SJSA1 (cell line): Measurements from ENCODE around the gene TPD52L1. TPM values are rescaled to one million over a fixed set of nuclear protein-coding genes. Genes with fewer than 3 reads are reported as not detected.
"Not testable (repeated sequence)": the region's sequence is repeated elsewhere in the genome, so short reads cannot be mapped to it uniquely, and the experiment has no call there.

ENCODE experiments used
- DNase-seq, 2 experiments: peaks; one replicate each; pipeline ENCODE4 v3.0.0-alpha.2; 2015 to 2020; ENCODE audit warnings: low spot score in 2 of 2, low read depth in 1 of 2
- H3K27ac ChIP-seq: fragments of 250-450 bp; sonication (Bioruptor Pico); 2 replicates; pipeline ENCODE4 v1.5.1; 2020; ENCODE audit warnings: mild to moderate bottlenecking, moderate library complexity
- H3K27me3 ChIP-seq: fragments of 250-450 bp; sonication (Bioruptor Pico); replicated peaks from 2 replicates; pipeline ENCODE4 v1.5.1; 2020; ENCODE audit warnings: mild to moderate bottlenecking, moderate library complexity
- H3K36me3 ChIP-seq: fragments of 250-450 bp; sonication (Bioruptor Pico); 2 replicates; pipeline ENCODE4 v1.5.1; 2020; ENCODE audit warnings: mild to moderate bottlenecking
- H3K4me1 ChIP-seq: fragments of 250-450 bp; sonication (Bioruptor Pico); replicated peaks from 2 replicates; pipeline ENCODE4 v1.6.1; 2021; ENCODE audit warnings: mild to moderate bottlenecking
- H3K4me3 ChIP-seq: fragments of 250-450 bp; sonication (Bioruptor Pico); 2 replicates; pipeline ENCODE4 v1.5.1; 2020; ENCODE audit warnings: mild to moderate bottlenecking
- H3K9me3 ChIP-seq: fragments of 250-450 bp; sonication (Bioruptor Pico); replicated peaks from 2 replicates; pipeline ENCODE4 v1.5.1; 2020; ENCODE audit warnings: mild to moderate bottlenecking
- total RNA-seq: library from RNA; depleted of rRNA; stranded (reverse); fragments of >200 nt; shearing (Covaris generic); gene quantifications from 2 replicates; pipeline ENCODE4 v1.2.3, GENCODE V29; 2014

The TPD52L1 gene
- total RNA-seq, 1 experiment from 2014 or later: 47.9 TPM

DNA sequence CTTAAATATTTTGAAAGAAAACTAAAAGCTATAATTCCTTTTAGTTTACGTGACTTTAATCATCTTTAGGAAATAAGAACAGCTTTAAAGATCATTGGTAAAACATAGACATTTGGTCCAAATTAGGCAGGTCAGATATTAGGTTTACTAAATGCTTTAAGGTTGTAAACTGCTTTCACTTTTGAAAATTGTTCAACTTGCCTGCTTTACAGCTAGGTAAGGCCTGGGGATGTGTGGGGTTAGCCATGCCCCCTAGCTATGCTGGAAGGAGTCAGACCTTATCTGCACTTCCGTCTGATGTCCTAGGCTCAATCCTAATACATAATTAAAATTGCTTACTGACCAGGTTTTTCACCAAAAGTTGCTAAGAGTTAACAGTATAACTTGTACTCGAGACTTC is 30.5 kb upstream of the TPD52L1 start:
- DNase-seq: no peak
- Histone ChIP-seq H3K9me3 (no peaks in the 10 kb centered on the region), H3K27ac (no peak overlapping the region), H3K36me3 (no peaks in the 10 kb centered on the region), H3K4me3 (no peak overlapping the region), H3K27me3 (no peaks in the 10 kb centered on the region), H3K4me1 (no peaks in the 10 kb centered on the region; the same call in 1 of the 2 replicates)

DNA sequence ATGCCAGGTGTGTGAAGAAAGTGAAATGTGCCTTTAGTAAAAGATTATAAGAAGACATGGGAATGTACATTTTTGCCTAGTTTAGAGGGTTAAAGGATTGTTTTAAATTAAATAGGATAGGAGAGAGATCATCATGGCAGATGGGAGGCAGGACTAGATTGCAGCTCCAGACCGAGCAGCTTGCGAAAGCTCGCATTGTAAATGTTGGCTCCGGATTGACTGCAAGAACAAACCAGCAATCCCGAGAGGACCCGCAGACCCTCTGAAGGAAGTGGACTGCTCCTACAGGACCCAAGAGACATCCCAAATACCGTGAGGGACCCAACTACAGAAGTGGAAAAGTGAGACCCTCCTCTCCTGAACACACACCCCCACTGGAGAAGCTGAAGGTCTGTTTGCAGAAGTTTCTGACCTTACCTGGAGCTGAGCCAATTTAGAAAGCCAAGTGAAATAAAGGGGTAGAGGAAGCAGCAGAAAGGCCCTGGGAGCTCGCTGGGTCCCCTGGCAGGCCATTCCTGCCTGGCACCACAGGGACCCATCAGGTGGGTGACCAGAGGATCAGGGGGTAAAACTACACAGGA is 30.0 kb upstream of the TPD52L1 start:
- H3K27me3 ChIP-seq: no peaks in the 10 kb centered on the region

DNA sequence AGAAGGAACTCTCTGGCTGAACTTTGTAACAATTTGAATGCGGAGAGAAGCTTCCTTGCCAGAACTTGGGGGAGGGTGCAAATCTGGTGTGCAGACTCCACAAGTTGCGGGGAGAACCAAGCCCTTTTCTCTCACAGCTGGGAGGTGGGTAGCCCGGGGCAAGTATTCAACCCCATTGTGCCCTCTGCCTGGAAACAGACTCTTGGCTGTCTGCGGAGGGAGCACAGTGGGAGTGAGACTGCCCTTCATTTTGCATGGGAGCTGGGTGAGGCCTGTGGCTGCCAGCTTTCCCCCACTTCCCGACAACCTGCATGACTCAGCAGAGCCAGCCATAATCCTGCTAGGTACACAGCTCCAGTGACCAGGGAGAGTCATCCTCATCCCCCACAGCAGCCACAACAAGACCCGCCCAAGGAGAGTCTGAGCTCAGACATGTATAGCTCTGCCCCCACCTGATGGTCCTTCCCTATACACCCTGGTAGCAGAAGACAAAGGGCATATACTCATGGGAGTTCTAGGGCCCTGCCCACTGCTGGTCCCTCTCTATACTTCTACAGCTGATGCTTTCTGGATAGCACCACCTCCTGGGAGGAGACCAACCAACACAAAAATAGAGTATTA is 29.4 kb upstream of the TPD52L1 start:
- H3K4me3 ChIP-seq: no peak overlapping the region
- no peaks in the 10 kb centered on the region for H3K9me3 ChIP-seq
- no peaks in the 10 kb centered on the region for H3K36me3 ChIP-seq
- H3K4me1 ChIP-seq: no peaks in the 10 kb centered on the region; the same call in 1 of the 2 replicates
- no peak overlapping the region for H3K27ac ChIP-seq
- H3K27me3 ChIP-seq: no peaks in the 10 kb centered on the region
- no peak for DNase-seq

More for the DNA sequence above, 30.0 kb upstream of the TPD52L1 start:
- no peaks in the 10 kb centered on the region for H3K36me3 ChIP-seq
- DNase-seq: no peak
- no peak overlapping the region for H3K27ac ChIP-seq
- H3K4me3 ChIP-seq: no peak overlapping the region
- H3K9me3 ChIP-seq: no peaks in the 10 kb centered on the region
- H3K4me1 ChIP-seq: no peaks in the 10 kb centered on the region; the same call in 1 of the 2 replicates

DNA sequence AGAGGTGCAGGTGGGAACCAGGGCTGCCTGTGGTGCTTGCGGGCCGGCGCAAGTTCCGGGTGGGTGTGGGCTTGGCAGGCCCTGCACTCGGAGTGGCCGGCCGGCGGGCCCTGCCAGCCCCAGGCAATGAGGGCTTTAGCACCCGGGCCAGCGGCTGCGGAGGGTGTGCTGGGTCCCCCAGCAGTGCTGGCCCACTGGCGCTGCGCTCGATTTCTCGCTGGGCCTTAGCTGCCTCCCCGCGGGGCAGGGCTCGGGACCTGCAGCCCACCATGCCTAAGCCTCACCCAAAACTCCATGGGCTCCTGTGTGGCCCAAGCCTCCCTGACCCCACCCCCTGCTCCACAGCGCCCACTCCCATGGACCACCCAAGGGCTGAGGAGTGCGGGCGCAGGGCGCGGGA is 27.7 kb upstream of the TPD52L1 start:
- H3K27ac ChIP-seq, H3K4me3 ChIP-seq, H3K36me3 ChIP-seq, H3K27me3 ChIP-seq, H3K4me1 ChIP-seq, DNase-seq, H3K9me3 ChIP-seq: not testable (repeated sequence)

DNA sequence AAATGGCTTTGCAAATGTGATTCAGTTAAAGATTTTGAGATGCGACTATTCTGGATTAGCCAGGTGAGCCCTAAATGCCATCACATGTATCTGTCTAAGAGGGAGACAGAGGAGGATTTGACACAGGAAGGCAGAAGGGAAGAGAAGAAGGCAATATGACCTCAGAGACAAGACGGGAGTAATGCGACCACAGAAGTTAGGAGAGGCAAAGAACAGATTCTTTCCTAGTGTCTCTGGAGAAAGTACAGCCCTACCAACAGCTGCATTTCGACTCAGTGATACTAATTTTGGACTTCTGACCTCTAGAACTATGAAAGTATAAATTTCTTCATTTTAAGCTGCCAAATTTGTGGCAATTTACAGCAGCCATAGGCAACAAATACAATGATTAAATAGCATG is 24.2 kb upstream of the TPD52L1 start:
- no peaks in the 10 kb centered on the region for H3K36me3 ChIP-seq
- DNase-seq: no peak
- H3K9me3 ChIP-seq: no peaks in the 10 kb centered on the region

DNA sequence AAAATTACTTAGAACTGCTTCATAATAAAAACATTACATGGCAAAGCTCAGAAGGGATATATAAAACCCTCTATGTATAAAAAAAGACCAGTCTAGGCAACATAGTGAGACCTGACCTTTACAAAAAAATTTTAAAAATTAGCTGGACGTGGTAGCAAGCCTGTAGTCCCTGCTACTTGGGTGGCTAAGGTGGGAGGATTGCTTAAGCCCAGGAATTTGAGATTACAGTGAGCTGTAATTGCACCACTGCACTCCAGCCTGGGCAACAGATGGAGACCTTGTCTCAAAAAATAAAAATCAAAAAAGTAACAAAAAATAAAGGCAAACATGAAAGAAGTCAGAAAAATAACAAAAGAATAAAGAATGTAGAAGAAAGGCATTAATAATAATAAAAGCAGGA is 21.5 kb upstream of the TPD52L1 start:
- Histone ChIP-seq H3K4me3 (no peak overlapping the region), H3K27ac (no peak overlapping the region), H3K4me1 (peaks cover 6% of the 10 kb centered on the region), H3K36me3 (no peaks in the 10 kb centered on the region), H3K9me3 (no peaks in the 10 kb centered on the region), H3K27me3 (no peaks in the 10 kb centered on the region)
- DNase-seq: no peak

More for the DNA sequence above, 24.2 kb upstream of the TPD52L1 start:
- no peak overlapping the region for H3K27ac ChIP-seq
- no peak overlapping the region for H3K4me3 ChIP-seq
- H3K4me1 ChIP-seq: no peaks in the 10 kb centered on the region; the same call in 1 of the 2 replicates
- H3K27me3 ChIP-seq: no peaks in the 10 kb centered on the region

DNA sequence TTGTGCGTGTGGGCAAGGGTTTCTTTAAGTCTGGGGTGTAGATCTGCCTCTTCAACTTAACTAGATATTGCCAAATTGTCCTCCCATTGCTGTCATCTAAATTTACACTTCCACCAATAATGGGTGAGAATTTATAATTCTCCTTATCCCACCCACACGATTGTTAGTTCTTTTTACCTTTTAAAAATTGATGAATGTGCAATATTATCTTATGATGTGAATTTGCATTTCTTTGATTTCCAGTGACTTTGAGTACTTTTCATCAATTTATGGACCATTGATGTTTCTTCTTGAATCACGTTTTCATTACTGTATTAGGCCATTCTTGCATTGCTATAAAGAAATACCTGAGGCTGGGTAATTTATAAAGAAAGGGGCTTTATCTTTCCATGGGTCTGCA is 17.2 kb upstream of the TPD52L1 start:
- Histone ChIP-seq H3K27ac (no peak overlapping the region), H3K4me3 (no peak overlapping the region), H3K9me3 (no peaks in the 10 kb centered on the region), H3K36me3 (no peaks in the 10 kb centered on the region), H3K4me1 (peaks cover 21% of the 10 kb centered on the region), H3K27me3 (no peaks in the 10 kb centered on the region)
- DNase-seq: no peak

DNA sequence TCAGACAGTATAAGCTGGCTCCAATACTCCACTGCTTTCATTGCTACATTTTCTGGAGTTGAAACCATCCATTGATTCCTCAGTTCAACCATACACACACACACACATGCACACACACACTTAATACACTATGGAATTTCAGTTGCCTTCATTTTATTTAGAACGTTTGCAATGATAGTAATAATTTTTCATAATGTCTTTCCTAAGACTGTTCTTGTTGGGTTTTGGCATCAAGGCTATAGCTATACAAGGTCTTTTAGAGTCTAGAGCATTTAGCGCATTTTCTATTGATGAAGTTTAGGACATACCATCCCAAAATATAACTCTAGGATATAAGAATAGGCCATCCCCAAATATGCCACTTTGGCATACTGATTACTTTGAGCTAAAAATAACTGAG is 15.5 kb upstream of the TPD52L1 start:
- Histone ChIP-seq H3K9me3 (no peaks in the 10 kb centered on the region), H3K4me3 (no peak overlapping the region), H3K4me1 (peaks cover 21% of the 10 kb centered on the region), H3K27me3 (no peaks in the 10 kb centered on the region), H3K36me3 (no peaks in the 10 kb centered on the region), H3K27ac (no peak overlapping the region)
- DNase-seq: no peak

DNA sequence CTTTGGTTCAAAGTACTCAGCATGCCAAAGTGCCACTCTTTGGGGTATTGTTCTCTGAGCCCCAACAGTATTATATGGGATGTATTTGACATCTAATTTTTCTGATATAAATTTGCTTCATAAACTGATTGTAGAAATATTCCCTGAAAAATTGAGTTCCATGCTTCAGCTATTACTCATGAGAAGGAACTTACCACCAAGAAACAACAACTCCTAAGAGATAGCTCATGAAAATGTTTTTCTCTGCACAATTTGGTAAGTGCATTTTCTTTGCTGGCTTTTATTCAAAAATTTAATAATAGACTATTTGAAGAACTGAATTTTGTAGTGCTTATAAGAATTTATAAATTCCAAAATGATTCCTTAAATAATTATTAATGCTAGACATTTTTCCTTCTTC is 12.8 kb upstream of the TPD52L1 start:
- H3K4me3 ChIP-seq: no peak overlapping the region
- no peaks in the 10 kb centered on the region for H3K9me3 ChIP-seq
- no peaks in the 10 kb centered on the region for H3K27me3 ChIP-seq
- H3K4me1 ChIP-seq: peaks cover 21% of the 10 kb centered on the region
- no peak overlapping the region for H3K27ac ChIP-seq
- no peaks in the 10 kb centered on the region for H3K36me3 ChIP-seq
- DNase-seq: no peak

DNA sequence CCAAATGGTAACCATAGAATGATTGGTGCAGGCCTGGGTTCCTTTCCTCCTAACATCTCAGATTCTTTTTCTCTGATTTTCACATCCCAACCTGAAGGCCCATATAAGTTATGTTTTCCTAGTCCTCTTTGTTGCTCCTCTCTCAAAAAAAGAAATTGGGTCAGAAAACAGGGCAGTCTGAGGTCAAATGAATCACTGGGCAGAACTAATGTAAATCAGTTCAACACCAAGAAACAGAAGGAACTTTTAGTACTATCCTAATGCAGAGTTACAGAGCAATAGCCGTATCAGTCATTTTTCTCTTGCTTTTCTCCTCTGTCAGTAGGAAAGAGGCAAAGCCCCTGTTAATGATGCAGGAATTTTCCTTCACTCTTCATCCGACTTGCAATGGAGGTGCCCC is 11.0 kb upstream of the TPD52L1 start:
- Histone ChIP-seq H3K4me1 (peaks cover 12% of the 10 kb centered on the region), H3K9me3 (no peaks in the 10 kb centered on the region), H3K4me3 (no peak overlapping the region), H3K27ac (no peak overlapping the region), H3K27me3 (no peaks in the 10 kb centered on the region), H3K36me3 (no peaks in the 10 kb centered on the region)
- DNase-seq: no peak

DNA sequence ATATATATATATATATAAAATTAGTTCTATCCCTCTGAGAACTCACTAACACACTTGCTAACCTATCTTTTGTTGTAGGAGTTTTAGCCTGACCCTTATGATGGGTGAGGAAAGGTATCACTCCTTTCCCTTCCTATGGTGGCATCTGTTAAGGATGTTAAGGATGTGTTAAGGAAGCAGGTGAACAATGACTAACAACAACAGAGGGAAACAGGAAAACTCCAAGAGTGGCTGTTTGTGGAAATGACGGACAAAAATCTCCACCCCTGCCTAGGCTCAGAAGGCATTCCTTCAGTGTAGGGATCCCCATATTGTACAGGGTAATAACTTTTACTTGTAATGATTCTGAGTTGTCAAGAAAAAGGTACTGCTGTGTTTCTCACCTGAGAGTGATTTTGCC is 8.8 kb upstream of the TPD52L1 start:
- DNase-seq: no peak
- Histone ChIP-seq H3K27me3 (no peaks in the 10 kb centered on the region), H3K4me1 (peaks cover 12% of the 10 kb centered on the region; the same call in 1 of the 2 replicates), H3K27ac (no peak overlapping the region), H3K9me3 (no peaks in the 10 kb centered on the region), H3K36me3 (no peaks in the 10 kb centered on the region), H3K4me3 (no peak overlapping the region)

DNA sequence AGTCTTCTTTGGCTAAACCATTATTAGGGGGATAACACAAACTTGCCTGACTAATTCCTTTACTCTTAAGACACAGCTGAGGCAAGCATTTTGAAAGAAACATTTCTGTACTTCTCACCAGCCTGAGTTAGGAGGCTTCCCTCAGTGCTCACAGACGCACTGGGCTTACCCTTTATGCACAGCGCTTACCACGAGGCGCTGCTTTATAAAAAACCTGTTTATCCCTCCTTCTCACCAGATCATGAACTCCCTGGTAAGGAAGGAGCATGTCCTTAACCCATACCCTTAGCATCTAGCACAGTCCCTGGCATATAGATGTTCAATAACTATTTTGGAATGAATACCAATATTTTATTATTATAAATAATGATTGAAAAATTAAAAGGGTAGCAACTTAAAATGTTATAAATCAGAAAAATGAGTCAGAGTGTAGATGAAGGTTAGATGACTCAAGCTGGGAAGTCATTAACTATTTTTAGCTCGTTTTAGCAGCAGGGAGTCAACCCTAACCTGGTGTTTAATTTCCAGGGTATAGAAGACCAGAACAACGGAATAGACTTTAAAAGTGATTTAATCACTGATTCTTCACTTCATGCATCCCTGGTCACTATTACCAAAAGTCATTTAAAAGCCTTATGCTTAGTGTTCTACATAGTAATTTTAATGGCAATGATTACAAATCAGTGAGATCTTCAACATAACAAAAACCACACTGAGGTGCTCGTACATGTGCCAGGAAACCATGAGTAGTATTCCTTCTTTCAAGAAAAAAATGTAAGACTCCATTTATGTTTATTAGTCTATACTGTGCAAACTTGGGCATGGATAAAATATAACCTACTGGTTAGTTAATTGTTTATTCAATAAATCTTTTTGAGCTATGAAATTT is 4.1 kb upstream of the TPD52L1 start:
- Histone ChIP-seq H3K27me3 (no peaks in the 10 kb centered on the region), H3K9me3 (no peaks in the 10 kb centered on the region), H3K4me3 (no peak overlapping the region), H3K27ac (no peak overlapping the region), H3K36me3 (no peaks in the 10 kb centered on the region), H3K4me1 (peaks cover 17% of the 10 kb centered on the region)
- no peak for DNase-seq

DNA sequence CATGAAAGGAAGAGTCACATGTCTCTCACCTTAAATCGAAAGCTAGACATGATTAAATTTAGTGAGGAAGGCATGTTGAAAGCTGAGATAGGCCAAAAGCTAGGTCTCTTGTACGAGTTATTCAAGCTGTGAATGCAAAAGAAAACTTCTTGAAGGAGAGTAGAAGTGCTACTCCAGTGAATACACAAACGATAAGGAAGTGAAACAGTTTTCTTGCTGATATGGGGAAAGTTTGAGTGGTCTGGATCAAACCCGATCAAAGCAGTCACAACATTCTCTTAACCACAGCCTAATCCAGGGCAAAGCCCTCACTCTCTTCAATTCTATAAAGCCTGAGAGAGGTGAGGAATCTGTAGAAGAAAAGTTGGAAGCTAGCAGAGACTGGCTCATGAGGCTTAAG is 1.9 kb upstream of the TPD52L1 start:
- Histone ChIP-seq H3K9me3 (no peaks in the 10 kb centered on the region), H3K27me3 (no peaks in the 10 kb centered on the region), H3K36me3 (no peaks in the 10 kb centered on the region), H3K27ac (no peak overlapping the region), H3K4me1 (peaks cover 17% of the 10 kb centered on the region), H3K4me3 (no peak overlapping the region)
- DNase-seq: no peak

DNA sequence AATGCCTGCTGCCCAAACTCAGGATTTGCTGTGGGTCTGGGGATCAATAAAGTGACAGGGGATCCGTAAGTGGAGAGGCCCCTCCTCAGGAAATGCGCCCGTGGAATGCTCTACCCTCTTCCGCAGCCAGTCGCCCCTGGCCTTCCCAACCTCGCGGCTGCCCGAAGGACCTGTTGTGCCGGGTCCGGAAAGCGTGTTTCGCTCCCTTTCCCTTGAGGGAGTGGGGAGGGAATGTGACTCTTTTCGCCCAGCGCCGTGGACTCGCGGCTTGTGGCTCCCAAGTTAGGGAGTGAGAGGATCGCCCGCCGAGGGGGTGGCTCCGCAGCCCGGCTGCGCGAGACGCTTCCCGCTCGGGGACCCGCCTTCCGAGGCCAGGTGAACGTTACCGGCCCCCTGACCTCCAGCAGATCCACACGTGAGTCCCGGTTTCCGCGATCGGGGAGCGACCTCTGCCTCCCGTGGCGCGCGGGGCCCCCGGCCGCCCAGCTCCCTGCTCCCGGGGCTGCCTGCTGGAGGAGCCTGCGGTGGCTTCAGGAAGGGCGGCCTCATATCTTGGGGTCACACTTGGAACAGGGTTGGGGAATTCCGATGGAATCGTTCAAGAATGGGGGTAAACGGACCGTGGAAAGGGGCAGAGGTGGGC is 666 bp downstream of the TPD52L1 start:
- H3K4me3 ChIP-seq: peak overlapping the region; percentile 42
- no peak overlapping the region for H3K27ac ChIP-seq
- peaks cover 17% of the 10 kb centered on the region for H3K4me1 ChIP-seq
- no peaks in the 10 kb centered on the region for H3K9me3 ChIP-seq
- no peaks in the 10 kb centered on the region for H3K27me3 ChIP-seq
- no peaks in the 10 kb centered on the region for H3K36me3 ChIP-seq
- no peak for DNase-seq
